Fibroblast of the aortic adventitia (primary cell): Measurements from ENCODE around the gene SEMA3B. TPM values are rescaled to one million over a fixed set of nuclear protein-coding genes. Genes with fewer than 3 reads are reported as not detected.
A peak's percentile ranks its signal among the peaks of the same experiment; 100 is the strongest.
"Not testable (repeated sequence)": the region's sequence is repeated elsewhere in the genome, so short reads cannot be mapped to it uniquely, and the experiment has no call there.

ENCODE experiments used
- DNase-seq: peaks from one replicate; pipeline ENCODE4 v3.0.0-alpha.2; 2010; ENCODE audit warnings: low read depth
- H3K4me3 ChIP-seq: 2 replicates; pipeline ENCODE4 v1.5.1; 2011; ENCODE audit warnings: low read depth, mild to moderate bottlenecking, control low read depth, low read length, moderate library complexity
- CTCF ChIP-seq: IDR thresholded peaks from 2 replicates; pipeline ENCODE4 v1.5.1; 2011; ENCODE audit warnings: mild to moderate bottlenecking, low read length, control low read depth, inconsistent platforms; ENCODE audit not compliant: insufficient read depth
- total RNA-seq: library from RNA; depleted of rRNA; stranded (reverse); fragments of >200 nt; gene quantifications from 2 replicates; pipeline ENCODE4 v1.2.3, GENCODE V29; 2012; ENCODE audit warnings: low replicate concordance

SEMA3B gene
- total RNA-seq, 1 donor = 9.7 TPM

- peak; percentile 59 for DNase-seq
- no peak for TF ChIP-seq CTCF
- H3K4me3 ChIP-seq = peak overlapping the region; percentile 22
Measured at GRCh38 chr3:50242851-50243542, 25.9 kb upstream of the SEMA3B start.

DNA sequence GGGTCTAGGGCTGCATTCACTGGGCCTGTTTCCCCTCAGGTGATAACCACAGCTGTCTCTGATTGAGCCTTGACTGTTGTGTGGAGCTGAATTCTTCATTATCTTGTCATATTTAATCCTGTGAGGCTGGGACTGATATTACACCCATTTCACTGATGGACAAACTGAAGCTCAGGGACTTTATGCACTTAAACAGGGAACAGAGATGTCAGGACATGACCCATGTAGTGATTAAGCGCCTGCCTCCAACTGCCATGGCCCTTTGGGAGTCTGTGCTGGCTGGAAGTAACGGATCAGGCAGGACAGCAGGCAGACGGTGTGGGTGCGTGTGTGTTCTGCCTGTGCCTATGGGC is 25.4 kb upstream of the SEMA3B start:
- H3K4me3 ChIP-seq = no peak overlapping the region
- DNase-seq = no peak
- no peak for TF ChIP-seq CTCF

DNA sequence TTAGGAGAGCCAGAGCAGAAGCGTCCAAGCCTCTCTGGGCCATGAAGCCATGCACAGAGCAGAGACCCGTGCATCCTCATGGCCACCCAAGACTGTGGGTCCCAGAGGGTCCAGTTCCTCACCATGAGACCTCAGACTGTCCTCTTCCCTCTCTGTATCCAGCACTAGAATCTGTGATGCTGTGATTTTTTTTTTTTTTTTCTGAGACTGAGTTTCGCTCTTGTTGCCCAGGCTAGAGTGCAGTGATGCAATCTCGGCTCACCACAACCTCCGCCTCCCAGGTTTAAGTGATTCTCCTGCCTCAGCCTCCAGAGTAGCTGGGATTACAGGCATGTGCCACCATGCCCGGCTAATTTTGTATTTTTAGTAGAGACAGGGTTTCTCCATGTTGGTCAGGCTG is 24.1 kb upstream of the SEMA3B start:
- not testable (repeated sequence) for H3K4me3 ChIP-seq, DNase-seq

DNA sequence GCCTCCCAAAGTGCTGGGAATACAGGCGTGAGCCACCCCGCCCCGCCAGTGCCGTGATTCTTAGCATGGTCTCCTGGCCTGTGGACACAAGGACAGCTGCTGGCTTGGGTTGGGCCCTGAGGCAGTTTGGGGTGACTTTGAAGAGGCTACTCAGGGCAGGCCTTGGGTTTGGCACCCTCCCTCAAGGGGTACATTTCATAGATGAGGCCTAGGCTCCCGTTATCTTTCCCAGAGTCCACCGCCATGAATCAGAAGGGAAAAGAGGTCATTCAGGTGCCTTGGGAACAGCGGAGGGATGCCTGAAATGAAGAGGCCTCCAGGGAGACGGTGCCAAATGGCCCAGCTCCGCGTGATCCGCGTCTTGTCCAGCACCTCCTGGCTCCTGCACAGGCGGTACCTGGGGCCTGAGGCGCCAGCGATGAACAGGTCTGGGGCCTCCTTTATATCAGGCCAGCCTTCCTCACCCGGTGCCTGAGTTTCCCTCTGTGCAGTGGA is 23.6 kb upstream of the SEMA3B start:
- peak overlapping the region; percentile 51 for H3K4me3 ChIP-seq
- DNase-seq = no peak
- no peak for TF ChIP-seq CTCF

DNA sequence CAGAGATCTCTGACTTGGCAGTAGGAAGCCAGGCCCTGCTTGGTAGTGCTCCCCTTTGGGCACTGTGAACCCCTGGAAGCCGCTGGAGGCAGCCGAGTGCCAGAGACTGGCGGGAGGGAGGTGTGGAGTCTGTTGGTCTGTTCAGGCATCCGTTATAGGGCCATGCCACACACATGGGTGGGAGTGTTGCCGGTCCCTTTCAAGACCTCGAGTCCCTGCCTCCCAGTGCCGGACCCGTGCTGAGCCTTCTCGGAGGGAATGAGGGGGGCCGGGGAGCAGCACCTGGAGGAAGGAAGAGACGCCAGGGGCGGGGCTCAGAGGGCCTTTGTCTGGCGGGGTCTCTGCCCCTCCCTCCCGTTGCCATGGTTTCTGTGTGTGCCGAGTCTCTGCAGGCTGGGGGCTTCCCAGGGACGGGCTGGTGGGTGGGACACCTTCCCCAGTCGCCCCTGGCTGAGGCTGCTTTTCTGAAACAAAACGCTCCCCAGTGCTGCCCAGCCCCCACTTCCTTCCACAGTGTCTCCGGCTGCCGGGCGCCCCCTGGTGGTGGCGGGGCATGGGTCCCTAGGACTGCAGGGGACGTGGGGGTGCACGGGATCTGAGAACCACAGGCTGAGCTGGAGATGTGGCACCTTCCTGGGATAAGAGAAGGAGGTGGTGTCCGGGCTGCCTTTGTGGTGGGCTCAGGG is 23.0 kb upstream of the SEMA3B start:
- DNase-seq = peak; percentile 82
- H3K4me3 ChIP-seq = peak overlapping the region; percentile 51
- TF ChIP-seq CTCF = peak; percentile 99

- H3K4me3 ChIP-seq = peak overlapping the region; percentile 10
- DNase-seq = peak; percentile 87
- no peak for TF ChIP-seq CTCF
Measured at GRCh38 chr3:50246517-50246954, 22.4 kb upstream of the SEMA3B start.

- DNase-seq = no peak
- no peak for TF ChIP-seq CTCF
- no peak overlapping the region for H3K4me3 ChIP-seq
Measured at GRCh38 chr3:50248387-50248786, 20.6 kb upstream of the SEMA3B start.
